Amniotic epithelial cell (primary cell): ENCODE data around the gene ATXN1.
"Not testable (repeated sequence)": the region's sequence is repeated elsewhere in the genome, so short reads cannot be mapped to it uniquely, and the experiment has no call there.

Source experiments
- DNase-seq: peaks from one replicate; pipeline ENCODE4 v3.0.0-alpha.2; 2010; ENCODE audit warnings: low read depth

The ATXN1 gene

GRCh38 chr6:16570946-16571345 lies 190.3 kb downstream of the ATXN1 start:
- no peak for DNase-seq

GRCh38 chr6:16570221-16570553 lies 191.1 kb downstream of the ATXN1 start:
- DNase-seq: no peak

GRCh38 chr6:16568128-16568527 lies 193.1 kb downstream of the ATXN1 start:
- DNase-seq: peak; percentile 15

- no peak for DNase-seq
Observed at GRCh38 chr6:16567071-16567470, 194.2 kb downstream of the ATXN1 start.

- DNase-seq: no peak
Observed at GRCh38 chr6:16564436-16564835, 196.8 kb downstream of the ATXN1 start.

- DNase-seq: no peak
Observed at GRCh38 chr6:16563628-16564240, 197.5 kb downstream of the ATXN1 start.

- peak; percentile 29 for DNase-seq
Observed at GRCh38 chr6:16562498-16562897, 198.8 kb downstream of the ATXN1 start.

GRCh38 chr6:16559071-16559470 lies 202.2 kb downstream of the ATXN1 start:
- no peak for DNase-seq

- no peak for DNase-seq
Observed at GRCh38 chr6:16555550-16555949, 205.7 kb downstream of the ATXN1 start.

- DNase-seq: no peak
Observed at GRCh38 chr6:16553531-16553930, 207.7 kb downstream of the ATXN1 start.

- DNase-seq: no peak
Observed at GRCh38 chr6:16551466-16551865, 209.8 kb downstream of the ATXN1 start.

- DNase-seq: peak; percentile 38
Observed at GRCh38 chr6:16548121-16548520, 213.1 kb downstream of the ATXN1 start.

- no peak for DNase-seq
Observed at GRCh38 chr6:16547587-16547986, 213.7 kb downstream of the ATXN1 start.

GRCh38 chr6:16546861-16547260 lies 214.4 kb downstream of the ATXN1 start:
- DNase-seq: no peak

GRCh38 chr6:16545382-16545781 lies 215.9 kb downstream of the ATXN1 start:
- no peak for DNase-seq

- DNase-seq: no peak
Observed at GRCh38 chr6:16544521-16544920, 216.7 kb downstream of the ATXN1 start.

- DNase-seq: no peak
Observed at GRCh38 chr6:16544006-16544405, 217.3 kb downstream of the ATXN1 start.

GRCh38 chr6:16543521-16543920 lies 217.7 kb downstream of the ATXN1 start:
- DNase-seq: no peak

GRCh38 chr6:16542070-16542469 lies 219.2 kb downstream of the ATXN1 start:
- no peak for DNase-seq

- no peak for DNase-seq
Observed at GRCh38 chr6:16540804-16541752, 220.2 kb downstream of the ATXN1 start.

GRCh38 chr6:16540383-16540782 lies 220.9 kb downstream of the ATXN1 start:
- DNase-seq: not testable (repeated sequence)

GRCh38 chr6:16539086-16539931 lies 222.0 kb downstream of the ATXN1 start:
- no peak for DNase-seq

- no peak for DNase-seq
Observed at GRCh38 chr6:16535564-16535963, 225.7 kb downstream of the ATXN1 start.
